GM18858 (cell line): Measurements from ENCODE around the gene ALDH3B2.

Experiments
- ATAC-seq: cut with Tn5 transposase; IDR thresholded peaks from one replicate; pipeline ENCODE4 v1.9.1; 2021; ENCODE audit not compliant: unreplicated experiment

The ALDH3B2 gene

GRCh38 chr11:67615728-67616430 lies 58.5 kb downstream of the ALDH3B2 start:
- no peak for ATAC-seq

- no peak for ATAC-seq
Observed at GRCh38 chr11:67614730-67615714, 59.4 kb downstream of the ALDH3B2 start.

- ATAC-seq: peak; percentile 60
Observed at GRCh38 chr11:67613960-67614715, 60.3 kb downstream of the ALDH3B2 start.

GRCh38 chr11:67613313-67613959 lies 61.0 kb downstream of the ALDH3B2 start:
- no peak for ATAC-seq

- ATAC-seq: no peak
Observed at GRCh38 chr11:67612751-67613150, 61.7 kb downstream of the ALDH3B2 start.
